HG03066 (cell line): ENCODE results near the gene TGFB2.
A peak's percentile ranks its signal among the peaks of the same experiment; 100 is the strongest.
"Not testable (repeated sequence)": the region's sequence is repeated elsewhere in the genome, so short reads cannot be mapped to it uniquely, and the experiment has no call there.

Source experiments
- ATAC-seq: cut with Tn5 transposase; IDR thresholded peaks from one replicate; pipeline ENCODE4 v1.9.1; 2021; ENCODE audit warnings: low read depth; ENCODE audit not compliant: unreplicated experiment

Gene TGFB2

DNA sequence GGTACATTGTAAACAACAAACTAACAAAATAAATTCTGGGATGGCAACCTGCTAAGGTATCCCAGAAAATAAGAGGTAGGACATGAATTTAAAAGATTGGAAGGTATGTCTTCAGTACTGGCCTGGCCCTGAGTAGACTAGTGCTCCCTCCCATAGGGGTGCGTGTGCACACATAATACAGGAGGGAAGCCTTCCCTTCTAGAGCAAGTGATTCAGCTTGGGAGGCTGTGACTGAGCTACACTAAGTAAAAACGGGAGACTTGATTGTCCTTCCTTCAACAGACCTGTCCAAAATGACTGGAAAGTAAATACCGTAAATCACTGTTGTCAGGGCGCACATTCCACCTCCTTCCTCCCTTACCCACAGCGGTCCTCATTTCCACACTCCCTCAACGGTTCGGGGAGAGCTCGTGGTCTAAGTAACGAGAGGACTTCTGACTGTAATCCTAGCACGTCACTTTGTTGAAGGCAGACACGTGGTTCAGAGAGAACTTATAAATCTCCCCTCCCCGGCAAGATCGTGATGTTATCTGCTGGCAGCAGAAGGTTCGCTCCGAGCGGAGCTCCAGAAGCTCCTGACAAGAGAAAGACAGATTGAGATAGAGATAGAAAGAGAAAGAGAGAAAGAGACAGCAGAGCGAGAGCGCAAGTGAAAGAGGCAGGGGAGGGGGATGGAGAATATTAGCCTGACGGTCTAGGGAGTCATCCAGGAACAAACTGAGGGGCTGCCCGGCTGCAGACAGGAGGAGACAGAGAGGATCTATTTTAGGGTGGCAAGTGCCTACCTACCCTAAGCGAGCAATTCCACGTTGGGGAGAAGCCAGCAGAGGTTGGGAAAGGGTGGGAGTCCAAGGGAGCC is at the start of gene TGFB2:
TGFB2 (plus strand) TSS at position 523 of the 859 bp plus-strand sequence. CDS start 1,366 bp downstream, outside the sequence.
- peak; percentile 52 for ATAC-seq

DNA sequence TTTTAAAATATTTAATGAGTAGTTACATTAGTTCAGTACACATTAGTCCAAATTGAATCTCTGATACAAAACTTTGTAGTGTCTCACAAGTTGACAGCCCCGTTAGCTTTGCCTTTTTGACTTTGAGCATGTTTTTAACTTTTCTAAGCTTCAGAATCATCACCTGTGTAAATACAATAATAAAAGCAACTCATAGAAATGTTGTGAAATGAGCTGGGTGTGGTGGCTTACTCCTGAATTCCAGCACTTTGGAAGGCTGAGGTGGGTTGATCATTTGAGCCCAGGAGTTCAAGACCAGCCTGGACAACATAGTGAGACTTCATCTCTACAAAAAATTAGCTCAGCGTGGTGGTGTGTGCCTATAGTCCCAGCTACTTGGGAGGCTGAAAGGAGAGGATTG is 49.0 kb upstream of the TGFB2 start:
- ATAC-seq, result no peak

DNA sequence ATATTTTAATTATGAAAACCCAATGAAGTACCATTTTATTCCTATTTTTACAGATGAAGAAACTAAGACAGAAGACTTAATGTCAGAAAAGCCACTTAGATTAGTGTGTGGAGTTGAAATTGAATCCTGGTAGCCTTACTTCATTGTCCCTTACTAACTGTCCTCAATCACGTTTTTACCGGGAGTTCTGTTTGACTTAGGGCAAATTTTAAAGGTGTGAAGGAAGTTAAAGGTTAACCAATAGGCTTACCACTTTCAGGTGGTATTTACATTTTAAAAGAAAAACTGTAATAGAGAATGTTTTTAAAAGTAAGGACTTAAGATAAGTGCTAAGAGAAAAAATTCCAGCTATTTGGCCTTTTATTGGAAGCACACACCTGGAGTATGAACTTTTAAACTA is 47.7 kb upstream of the TGFB2 start:
- no peak for ATAC-seq

DNA sequence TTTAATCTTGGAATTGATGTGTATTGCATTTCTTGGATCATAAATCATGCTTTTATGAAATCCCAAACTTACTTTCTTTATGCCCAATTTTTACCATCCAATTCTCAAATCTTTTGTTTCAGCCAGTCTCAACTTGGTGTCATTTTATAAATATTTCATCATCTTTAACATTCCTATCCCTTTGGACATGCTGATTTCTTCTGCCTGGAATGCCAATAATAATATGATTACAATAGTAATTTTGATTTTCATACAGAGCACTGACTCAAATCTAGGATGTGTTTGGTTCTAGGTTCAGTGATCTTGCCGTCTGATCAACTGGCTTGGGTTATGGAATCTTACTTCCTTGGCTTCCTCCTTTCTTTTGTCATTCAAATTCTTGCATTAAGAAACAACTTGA is 47.3 kb upstream of the TGFB2 start:
- no peak for ATAC-seq

DNA sequence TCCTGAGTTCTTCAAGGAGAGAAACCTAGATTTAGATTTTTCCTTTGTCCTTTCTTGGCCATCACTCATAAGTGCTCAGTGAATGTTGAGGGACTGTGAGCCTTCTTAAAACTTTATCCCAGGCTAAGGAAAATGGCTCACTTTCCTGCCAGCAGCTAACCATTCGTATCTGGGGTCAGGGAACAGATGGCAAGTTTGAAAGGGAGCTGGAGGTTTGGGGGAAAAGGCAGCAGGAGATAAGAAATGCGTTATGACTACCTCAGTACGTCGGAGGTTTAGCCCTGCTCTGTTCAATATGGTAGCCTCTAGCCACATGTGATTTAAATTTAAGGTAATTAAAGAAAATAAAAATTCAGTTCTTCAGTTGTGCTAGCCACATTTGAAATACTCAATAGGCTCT is 46.7 kb upstream of the TGFB2 start:
- ATAC-seq, result no peak

DNA sequence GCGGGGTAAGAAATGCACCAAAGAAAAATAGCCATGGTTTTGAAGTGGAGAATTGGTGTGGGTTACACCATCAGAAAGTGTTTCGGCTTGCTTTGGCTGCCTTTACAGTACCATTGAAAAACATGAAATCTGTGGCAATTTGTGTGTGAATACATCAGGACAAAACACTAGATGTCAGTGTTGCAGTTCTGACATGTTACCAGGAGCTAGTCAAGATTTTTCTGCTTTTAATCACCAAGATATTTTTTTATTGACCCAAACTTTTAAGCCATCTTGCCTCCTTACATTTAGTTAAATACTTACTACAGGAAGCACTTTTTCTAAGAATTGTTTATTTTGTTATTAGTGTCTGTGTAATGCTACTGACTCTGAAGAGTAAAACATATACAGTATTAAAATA is 45.7 kb upstream of the TGFB2 start:
- ATAC-seq, result no peak

DNA sequence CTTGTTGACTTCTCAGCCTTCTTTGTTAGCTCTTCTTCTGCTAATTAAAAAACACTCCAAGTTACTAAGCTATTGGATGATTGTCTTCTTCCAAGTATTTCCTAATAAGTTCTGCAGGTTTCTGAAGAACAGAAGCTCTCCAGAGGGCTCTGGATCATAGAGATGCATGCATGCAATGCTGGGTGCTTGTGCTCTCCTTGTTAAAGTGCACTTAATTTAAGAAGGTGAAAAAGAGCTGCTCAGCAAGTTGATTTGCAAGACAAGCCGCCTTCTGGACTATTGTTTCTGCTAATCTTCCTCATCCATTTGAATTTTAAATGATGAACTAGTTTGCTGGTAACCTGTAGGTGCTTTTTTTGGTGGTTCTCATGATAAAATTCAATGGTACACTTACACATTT is 43.9 kb upstream of the TGFB2 start:
- ATAC-seq, result no peak

DNA sequence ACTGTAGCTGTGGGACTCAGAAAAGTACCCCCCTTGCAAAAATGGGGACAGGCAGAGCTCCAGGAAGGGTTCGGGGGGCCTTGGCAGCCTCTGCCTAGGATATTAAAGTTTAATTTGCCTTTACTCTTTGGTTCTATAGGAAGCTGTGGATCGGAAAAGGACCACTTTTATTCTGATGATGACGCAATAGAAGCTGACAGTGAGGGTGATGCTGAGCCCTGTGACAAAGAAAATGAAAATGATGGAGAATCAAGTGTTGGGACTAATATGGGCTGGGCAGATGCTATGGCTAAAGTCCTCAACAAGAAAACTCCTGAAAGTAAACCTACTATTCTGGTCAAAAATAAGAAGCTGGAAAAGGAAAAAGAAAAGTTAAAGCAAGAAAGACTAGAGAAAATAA is 43.0 kb upstream of the TGFB2 start:
- no peak for ATAC-seq

DNA sequence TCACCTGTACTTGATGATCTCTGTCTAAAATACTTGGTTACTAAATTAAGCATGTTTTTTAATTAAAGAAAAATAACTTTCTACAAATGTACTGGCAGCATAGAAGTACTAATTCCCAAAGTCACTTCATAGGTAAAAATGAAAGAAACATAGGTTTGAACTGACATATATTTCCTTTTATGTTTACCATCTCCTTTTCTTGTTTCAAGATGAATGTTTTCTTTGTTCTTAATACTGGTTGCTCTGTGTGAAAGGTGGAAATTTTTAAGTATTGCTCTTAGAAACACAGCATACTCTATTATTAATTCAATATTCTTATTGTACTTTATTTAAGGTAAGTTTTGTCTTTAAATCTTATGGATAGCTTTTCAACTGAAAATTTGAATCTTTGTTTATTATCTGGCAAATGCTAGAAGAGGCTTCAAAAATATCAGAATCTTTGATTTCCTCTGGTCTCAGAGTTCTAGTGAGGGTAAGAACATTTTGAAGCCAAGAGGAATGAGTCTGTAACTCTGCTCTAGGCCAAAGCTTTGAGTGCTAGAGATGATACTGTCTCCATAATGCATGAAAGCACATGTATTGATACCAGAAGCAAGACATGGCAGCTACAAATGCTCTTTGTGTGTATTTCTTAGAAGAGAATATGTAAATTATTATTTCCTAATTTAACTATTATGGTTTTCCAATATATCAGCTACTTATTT is 41.8 kb upstream of the TGFB2 start:
- no peak for ATAC-seq

DNA sequence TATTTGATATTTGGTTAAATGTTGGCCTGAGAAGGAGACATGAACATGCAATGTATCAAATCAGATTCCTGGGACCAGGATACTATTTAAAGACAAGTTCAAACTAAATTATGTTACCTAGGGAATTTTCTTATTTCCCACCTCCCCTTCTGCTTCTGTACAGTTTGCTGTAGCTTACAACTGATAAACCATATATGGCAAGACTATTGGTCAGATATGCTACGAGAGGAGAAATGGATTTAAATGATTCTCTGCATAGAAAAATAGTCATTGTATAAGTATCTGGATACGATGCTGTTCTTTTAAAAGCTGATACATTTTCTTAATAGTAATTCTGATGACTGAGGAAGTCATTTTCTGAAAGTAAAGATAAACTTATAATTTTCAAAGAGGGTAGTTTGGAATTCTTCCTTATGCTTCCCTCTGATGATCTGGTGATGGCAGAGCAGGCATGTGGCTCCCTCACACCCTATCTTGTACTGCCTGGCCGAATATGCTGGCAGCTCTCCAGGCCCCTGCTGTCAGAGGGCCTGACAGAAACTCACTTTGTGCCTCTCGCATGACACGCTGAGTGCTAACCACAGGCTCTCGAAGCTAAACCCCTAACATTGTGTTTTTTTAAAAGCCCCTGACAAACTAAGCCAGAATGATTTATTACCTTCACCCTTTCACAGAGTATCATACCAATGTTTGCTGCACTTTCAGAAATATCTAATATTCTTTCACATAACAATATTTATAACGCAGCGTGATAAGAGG is 40.7 kb upstream of the TGFB2 start:
- peak; percentile 84 for ATAC-seq

DNA sequence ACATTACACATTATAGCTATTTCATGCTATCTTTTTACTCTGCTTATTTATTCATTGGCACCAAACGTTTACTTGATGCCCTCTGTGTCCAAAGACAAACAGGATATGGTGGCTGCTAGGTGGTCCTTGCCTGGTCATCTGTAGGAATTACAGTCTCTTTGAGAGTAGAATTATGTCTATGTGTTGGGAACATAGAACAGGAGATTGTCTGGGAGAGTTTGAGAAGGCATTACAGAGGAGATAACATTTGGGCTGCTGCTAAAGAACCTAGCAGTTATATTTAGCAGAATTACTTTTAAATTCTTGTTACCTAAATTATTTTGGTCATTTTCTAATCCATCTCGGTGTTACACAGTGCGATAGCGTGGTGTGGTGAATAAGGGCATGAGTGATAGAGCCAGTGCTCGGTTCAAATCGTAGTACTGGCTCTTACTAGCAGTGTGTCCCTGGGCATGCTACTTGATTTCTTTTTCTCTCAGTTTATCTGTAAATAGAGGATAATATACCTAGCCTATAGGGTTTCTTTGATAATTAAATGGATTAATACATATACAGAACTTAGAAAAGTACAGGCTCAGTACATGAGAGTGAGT is 39.6 kb upstream of the TGFB2 start:
- no peak for ATAC-seq

DNA sequence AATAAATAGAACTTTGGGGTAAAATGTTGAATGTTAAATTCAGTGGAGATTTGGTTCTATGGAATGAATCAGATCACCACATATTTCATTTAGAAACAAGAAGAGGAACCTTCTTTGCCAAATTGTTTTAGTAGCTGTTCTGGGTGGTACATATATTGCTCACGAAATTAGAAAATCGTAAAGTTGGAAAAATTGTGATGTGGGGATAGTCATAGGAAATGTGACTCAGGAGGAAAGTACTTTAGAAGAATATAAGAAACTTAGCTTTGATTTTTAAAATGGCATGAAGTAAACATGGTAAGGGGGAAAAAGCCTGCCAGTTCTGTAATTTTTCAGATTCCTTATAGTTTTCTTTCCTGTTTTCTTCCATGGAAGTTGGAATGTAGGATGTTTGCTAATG is 32.6 kb upstream of the TGFB2 start:
- no peak for ATAC-seq

DNA sequence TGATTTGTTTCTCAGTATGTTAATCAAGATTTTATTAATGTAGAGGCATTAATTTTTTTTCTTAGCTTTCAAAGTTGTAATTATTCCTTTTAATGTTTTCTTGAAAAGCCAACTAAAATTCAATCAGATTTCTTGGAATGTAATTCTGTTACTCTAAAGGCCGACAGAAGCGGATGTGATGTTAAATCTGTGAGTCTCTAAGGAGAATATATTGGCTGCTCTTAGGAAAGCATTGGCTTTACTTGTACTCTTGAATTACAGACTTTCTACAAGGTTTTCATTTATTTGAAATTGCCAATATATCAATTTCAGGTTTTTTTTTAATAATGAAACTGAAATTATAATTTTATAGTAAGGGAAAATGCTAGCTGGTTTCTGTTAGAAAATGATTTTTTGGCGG is 30.8 kb upstream of the TGFB2 start:
- ATAC-seq, result no peak

DNA sequence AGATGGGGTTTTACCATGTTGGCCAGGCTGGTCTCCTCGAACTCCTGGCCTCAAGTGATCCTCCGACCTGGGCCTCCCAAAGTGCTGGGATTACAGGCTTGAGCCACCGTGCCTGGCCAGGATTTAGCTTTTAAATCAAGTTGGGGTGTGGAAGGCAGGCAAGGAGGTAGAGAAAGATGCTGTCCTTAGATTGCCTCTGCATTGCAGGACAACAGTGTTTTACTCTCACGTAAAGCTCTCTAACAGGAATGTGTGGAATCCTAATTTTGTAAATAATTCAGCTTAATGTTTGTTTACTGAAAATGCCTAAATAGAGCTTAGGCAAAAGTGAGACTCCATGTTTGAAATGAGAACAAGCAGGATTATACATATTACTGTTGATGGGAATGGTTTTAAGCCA is 29.5 kb upstream of the TGFB2 start:
- no peak for ATAC-seq

DNA sequence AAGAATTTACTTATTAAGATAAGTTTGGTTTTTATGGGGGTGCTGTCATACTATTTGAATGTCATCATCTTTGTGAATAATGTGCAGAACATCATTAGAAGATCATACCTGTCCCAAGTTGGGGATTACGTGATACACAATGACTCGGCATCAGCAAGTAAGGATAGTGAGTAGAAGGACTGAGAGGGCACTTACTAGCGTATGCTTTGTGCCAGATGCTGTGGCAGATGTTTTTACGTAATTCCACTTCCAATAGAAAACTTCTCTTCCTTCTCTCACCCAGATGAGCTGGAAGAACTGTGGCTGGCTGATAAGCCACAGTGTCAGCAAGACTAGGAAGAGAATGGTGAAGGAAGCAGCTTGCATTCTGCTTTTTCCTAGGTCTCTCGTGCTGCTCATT is 28.1 kb upstream of the TGFB2 start:
- no peak for ATAC-seq

DNA sequence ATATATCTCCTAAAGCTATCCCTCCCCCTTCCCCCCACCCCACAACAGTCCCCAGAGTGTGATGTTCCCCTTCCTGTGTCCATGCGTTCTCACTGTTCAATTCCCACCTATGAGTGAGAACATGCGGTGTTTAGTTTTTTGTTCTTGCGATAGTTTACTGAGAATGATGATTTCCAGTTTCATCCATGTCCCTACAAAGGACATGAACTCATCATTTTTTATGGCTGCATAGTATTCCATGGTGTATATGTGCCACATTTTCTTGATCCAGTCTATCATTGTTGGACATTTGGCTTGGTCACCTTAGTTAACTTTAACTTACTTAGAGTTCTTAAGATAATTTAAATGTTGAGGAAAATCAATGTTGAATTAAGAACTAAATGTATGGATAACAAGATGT is 25.0 kb upstream of the TGFB2 start:
- ATAC-seq, result not testable (repeated sequence)

DNA sequence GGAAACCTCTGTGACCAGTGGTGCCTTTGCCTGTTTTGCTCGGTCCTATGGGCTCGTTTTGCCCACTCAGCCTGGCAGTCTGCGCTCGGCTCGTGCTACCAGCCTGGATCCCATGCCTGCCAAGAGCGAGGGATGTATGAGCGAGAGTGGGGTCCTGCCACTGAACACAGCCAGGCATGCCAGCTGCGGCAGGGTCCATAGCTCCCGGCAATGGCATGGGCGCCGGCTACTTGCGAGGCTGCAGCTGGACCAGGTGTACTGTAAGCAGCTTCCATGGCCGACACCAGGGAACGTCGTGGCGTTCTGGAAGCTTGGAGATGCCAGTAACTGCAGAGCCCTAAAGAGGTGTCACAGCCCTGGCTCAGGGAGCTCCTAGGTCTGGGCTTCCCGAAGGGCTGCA is 22.4 kb upstream of the TGFB2 start:
- no peak for ATAC-seq

DNA sequence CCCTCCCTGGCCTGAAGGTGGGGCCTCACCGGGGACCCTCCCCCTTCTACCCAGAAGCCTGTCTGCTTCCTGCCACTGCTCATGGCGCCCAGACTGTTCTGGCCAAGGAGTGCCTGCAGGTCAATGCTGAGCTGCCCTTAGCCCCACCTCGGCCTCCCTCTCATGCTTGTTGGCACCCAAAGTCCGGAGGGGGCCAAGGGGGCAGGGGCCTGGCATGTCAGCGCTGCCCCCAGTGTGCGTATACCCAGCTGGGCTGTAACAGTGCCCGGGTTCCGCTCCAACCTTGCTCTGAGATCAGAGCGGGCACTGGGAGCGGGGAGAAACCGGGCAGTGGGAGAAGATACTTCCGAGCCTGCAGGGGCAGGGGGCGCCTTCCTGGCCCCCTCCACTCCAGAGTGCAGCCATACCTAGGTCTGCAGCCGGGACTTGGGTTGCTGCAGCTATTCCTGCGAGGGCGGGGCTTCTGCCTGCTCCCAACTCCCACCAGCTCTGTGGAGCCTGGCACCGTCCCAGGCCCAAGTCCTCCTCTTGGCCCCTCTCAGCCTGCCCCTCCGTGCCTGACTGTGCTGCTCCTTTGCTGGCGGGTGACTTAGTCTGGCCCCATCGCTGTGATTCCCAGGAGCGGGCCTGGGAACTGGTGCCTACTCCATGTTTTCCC is 21.4 kb upstream of the TGFB2 start:
- ATAC-seq, result no peak

DNA sequence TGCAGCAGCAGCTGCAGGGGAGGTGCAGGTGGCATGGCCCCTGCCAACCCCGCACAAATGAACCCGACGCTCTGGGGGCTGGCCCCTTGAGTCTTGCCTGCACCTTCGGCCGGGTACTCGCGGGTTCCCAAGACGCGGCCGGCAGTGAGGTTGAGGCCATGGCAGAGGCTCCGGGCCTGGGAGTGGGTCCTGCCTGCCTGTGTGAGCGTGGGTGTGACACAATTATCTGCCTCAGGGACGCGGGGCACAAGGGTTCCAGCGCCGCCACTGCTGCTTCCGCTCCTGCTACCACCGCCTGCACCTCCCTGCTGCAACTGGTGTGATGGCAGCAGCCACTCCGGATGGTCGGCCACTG is 20.9 kb upstream of the TGFB2 start:
- ATAC-seq, result no peak

DNA sequence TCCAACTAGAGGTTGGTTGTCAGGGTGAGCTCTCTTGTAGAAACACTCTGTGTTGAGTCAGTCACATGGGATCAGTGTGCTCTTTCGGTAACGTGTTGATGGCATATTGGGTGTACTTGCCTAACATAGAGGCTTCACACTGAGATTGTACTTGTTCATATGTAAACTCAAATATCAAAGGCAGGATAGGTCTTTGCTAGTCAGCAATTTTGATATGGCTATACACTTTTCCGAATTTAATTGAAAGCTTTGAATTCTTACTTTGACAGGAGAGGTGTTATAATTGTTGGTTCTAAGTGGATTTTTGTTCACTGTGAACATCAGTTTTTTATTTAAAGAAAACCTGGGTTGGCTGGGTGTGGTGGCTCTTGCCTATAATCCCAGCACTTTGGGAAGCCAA is 16.4 kb upstream of the TGFB2 start:
- ATAC-seq, result no peak
